ENCODE measurements around the gene FZD7. TPM values are rescaled to one million over a fixed set of nuclear protein-coding genes. Genes with fewer than 3 reads are reported as not detected.

FZD7 gene
- total and polyA plus RNA-seq, 10 of the 15 experiments (the other 5 are each of a cell fraction or from before 2014, with no cell fraction given): 0.24 to 2.4 (median 0.75) TPM

GRCh38 chr2:201984800-201985525 lies 48.7 kb upstream of the FZD7 start (continued):
- TF ChIP-seq ETV6 (conservative IDR thresholded peaks at IDR 0.05 in 1 of 2, IDR thresholded peaks at IDR 0.05 in 1 of 2; ENCODE audit: borderline replicate concordance in 1 of 2, low read depth in 1 of 2) (no peak), RUNX3 (IDR thresholded peaks at IDR 0.05; ENCODE audit: low read length) (no peak), CHD2 (IDR thresholded peaks at IDR 0.05; ENCODE audit: borderline replicate concordance, low read depth, low read length) (no peak), GATAD2B (conservative IDR thresholded peaks at IDR 0.05; ENCODE audit: low read depth) (no peak), ZNF274 (IDR thresholded peaks at IDR 0.05; ENCODE audit: insufficient read depth, insufficient read length) (no peak)

DNA sequence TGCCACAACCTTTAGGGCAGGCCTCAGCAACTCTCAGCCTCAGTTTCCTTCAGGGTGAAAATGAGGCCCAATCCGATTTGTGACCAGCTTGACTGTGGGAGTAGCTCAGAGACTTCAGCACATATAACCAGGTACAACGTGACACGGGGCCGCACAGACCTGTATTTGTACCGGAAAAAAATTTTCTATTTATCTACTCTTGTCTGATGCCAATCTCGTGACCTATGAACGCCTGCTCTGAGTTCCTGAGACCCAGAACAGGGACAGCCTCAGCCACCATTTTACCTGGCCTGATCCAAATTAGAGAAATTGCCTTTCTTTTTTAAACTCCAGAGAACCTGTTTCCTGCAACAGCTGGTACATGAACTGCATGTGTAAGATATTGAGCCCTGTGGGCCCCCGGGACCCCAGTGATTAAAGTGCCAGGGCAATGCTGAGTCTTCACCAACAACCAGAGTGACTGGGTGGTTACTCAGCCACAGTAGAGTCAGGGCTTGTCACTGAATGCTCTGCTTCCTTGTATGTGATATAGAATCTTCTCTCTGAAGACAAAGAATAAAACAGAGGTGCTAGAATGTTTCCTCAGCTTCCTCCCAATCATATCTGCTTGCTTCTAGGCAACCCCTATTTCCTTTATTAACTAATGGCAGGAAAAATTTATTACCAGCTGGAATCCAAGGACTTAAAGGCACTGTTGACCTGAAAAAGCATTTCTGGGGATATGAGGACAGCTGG lies 47.8 kb upstream of the FZD7 start:
- in situ Hi-C loops (cut with MboI) (no loop called here), intact Hi-C loops (cut with micrococcal nuclease; ENCODE audit: unreplicated experiment) (no loop called here)
- DNase-seq (ENCODE audit: low read depth, low spot score) (no peak), ATAC-seq (no peak), FAIRE-seq (no peak)
- Histone ChIP-seq H4K20me1 (ENCODE audit: control insufficient read depth, insufficient read depth) (no peaks in the 10 kb centered on the region), H3K36me3 (ENCODE audit: control insufficient read depth in 2 of 2, insufficient read depth in 2 of 2, low read length in 1 of 2) (no peaks in the 10 kb centered on the region), H3K9ac (ENCODE audit: control insufficient read depth, insufficient read depth, low read length) (no peak overlapping the region), H3K4me1 (ENCODE audit: control insufficient read depth, insufficient read depth, low read length) (peaks cover 4% of the 10 kb centered on the region), H3K27me3 (replicated peaks in 1 of 2; ENCODE audit: control insufficient read depth in 2 of 2, insufficient read depth in 2 of 2, low read length in 1 of 2) (no peaks in the 10 kb centered on the region), H3K79me2 (ENCODE audit: control insufficient read depth, insufficient read depth, low read length) (no peaks in the 10 kb centered on the region), H3K4me2 (ENCODE audit: control insufficient read depth, insufficient read depth) (no peak overlapping the region), H3K27ac (ENCODE audit: control insufficient read depth, insufficient read depth) (no peak overlapping the region), H3K9me3 (replicated peaks; ENCODE audit: control insufficient read depth, insufficient read depth, low read length) (no peaks in the 10 kb centered on the region), H3K4me3 (no peak overlapping the region), H2AFZ (ENCODE audit: control insufficient read depth, low read depth, low read length) (peak overlapping the region; percentile 6; the same call in 1 of the 2 replicates)
- TF ChIP-seq CEBPB (IDR thresholded peaks at IDR 0.05; ENCODE audit: borderline replicate concordance in 1 of 2, low read depth in 2 of 2, low read length in 2 of 2): no peak
- TF ChIP-seq, protein P1, sequence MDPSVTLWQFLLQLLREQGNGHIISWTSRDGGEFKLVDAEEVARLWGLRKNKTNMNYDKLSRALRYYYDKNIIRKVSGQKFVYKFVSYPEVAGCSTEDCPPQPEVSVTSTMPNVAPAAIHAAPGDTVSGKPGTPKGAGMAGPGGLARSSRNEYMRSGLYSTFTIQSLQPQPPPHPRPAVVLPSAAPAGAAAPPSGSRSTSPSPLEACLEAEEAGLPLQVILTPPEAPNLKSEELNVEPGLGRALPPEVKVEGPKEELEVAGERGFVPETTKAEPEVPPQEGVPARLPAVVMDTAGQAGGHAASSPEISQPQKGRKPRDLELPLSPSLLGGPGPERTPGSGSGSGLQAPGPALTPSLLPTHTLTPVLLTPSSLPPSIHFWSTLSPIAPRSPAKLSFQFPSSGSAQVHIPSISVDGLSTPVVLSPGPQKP (IDR thresholded peaks at IDR 0.05; ENCODE audit: low read depth, low read length): no peak
- no peak for TF ChIP-seq WRNIP1 (IDR thresholded peaks at IDR 0.05; ENCODE audit: borderline replicate concordance, low read depth, low read length)
- TF ChIP-seq, protein P2, sequence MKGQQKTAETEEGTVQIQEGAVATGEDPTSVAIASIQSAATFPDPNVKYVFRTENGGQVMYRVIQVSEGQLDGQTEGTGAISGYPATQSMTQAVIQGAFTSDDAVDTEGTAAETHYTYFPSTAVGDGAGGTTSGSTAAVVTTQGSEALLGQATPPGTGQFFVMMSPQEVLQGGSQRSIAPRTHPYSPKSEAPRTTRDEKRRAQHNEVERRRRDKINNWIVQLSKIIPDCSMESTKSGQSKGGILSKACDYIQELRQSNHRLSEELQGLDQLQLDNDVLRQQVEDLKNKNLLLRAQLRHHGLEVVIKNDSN (IDR thresholded peaks at IDR 0.05; ENCODE audit: borderline replicate concordance, extremely low read length, insufficient read depth, low read depth, low read length): no peak
- TF ChIP-seq GABPA (IDR thresholded peaks at IDR 0.05; ENCODE audit: low read depth): no peak
- TF ChIP-seq, protein P3, sequence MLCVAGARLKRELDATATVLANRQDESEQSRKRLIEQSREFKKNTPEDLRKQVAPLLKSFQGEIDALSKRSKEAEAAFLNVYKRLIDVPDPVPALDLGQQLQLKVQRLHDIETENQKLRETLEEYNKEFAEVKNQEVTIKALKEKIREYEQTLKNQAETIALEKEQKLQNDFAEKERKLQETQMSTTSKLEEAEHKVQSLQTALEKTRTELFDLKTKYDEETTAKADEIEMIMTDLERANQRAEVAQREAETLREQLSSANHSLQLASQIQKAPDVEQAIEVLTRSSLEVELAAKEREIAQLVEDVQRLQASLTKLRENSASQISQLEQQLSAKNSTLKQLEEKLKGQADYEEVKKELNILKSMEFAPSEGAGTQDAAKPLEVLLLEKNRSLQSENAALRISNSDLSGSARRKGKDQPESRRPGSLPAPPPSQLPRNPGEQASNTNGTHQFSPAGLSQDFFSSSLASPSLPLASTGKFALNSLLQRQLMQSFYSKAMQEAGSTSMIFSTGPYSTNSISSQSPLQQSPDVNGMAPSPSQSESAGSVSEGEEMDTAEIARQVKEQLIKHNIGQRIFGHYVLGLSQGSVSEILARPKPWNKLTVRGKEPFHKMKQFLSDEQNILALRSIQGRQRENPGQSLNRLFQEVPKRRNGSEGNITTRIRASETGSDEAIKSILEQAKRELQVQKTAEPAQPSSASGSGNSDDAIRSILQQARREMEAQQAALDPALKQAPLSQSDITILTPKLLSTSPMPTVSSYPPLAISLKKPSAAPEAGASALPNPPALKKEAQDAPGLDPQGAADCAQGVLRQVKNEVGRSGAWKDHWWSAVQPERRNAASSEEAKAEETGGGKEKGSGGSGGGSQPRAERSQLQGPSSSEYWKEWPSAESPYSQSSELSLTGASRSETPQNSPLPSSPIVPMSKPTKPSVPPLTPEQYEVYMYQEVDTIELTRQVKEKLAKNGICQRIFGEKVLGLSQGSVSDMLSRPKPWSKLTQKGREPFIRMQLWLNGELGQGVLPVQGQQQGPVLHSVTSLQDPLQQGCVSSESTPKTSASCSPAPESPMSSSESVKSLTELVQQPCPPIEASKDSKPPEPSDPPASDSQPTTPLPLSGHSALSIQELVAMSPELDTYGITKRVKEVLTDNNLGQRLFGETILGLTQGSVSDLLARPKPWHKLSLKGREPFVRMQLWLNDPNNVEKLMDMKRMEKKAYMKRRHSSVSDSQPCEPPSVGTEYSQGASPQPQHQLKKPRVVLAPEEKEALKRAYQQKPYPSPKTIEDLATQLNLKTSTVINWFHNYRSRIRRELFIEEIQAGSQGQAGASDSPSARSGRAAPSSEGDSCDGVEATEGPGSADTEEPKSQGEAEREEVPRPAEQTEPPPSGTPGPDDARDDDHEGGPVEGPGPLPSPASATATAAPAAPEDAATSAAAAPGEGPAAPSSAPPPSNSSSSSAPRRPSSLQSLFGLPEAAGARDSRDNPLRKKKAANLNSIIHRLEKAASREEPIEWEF (IDR thresholded peaks at IDR 0.05; ENCODE audit: insufficient replicate concordance, low read depth, low read length): no peak
- POLR2A ChIA-PET: interaction anchor here (0.6 kb wide), 1 partner anchor 116 kb away, joined by 3 read pairs; no protein-coding TSS in a partner anchor
- SMC1A ChIA-PET (ENCODE audit: uncharacterized antibody, unreplicated experiment): interaction anchor here (0.5 to 0.7 kb wide), 2 partner anchors 19 to 139 kb away, joined by 3 read pairs; no protein-coding TSS in a partner anchor
- BruUV-seq (replicated peaks): no TSS peak
- WGBS (ENCODE audit: insufficient coverage, insufficient replicate concordance, low lambda C conversion rate, missing lambda C conversion rate): 62% methylated on average over 8 of the region's 8 CpGs
- RAD21 ChIA-PET (ENCODE audit: unreplicated experiment): interaction anchor here (1.4 kb wide), 1 partner anchor 11 kb away, joined by 4 read pairs; no protein-coding TSS in a partner anchor
- CTCF ChIA-PET: interaction anchor here (0.6 to 0.8 kb wide), 2 partner anchors 35 to 966 kb away, joined by 3 to 5 read pairs; no protein-coding TSS in a partner anchor

Measured in GM12878 (cell line).